ENCODE data around the gene LETM1.

DNA sequence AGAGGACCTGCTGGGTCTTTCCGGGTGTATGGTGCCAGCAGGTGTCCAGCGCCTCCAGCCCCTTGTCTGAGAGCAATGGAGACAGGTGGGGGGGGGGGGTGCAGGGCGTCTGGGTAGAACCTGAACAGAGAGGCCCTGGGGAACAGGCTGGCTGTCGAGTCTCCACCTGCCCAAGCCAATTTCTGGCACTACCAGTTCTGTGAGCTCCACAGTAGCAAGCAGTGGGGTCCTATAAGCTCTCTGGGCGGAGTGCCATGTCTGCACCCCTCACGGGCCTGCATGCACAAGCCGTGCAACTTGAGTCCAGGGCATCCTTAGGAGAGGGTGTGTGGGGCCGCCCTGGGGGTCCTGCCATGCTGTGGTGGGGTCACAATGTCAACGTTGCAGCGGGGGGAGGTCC lies 72.9 kb downstream of the LETM1 start:
- no peak for TF ChIP-seq CTCF (IDR thresholded peaks at IDR 0.05)
- no peak for TF ChIP-seq POLR2A (IDR thresholded peaks at IDR 0.05)
